Measurements from ENCODE around the gene CHD2. TPM values are rescaled to one million over a fixed set of nuclear protein-coding genes. Genes with fewer than 3 reads are reported as not detected.

Gene CHD2
- total RNA-seq, 1 experiment from 2014 or later, result 37.5 TPM

DNA sequence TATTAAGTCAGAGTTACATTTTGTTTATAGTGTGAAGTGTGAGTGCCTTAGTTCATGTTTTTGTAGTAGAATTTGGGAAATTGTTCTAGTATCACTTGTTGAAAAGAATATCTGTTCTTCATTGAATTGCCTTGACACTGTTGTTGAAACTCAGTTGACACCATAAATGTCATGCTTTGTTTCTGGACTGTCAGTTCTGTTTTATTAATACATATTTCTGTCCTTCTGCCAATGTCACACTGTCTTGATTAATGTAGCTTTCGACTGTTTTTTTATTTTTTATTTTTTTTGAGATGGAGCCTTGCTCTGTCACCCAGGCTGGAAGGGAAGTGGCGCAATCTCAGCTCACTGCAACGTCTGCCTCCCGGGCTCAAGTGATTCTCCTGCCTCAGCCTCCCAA lies 59.1 kb downstream of the CHD2 start:
- no peak for DNase-seq (ENCODE audit: low read depth)

DNA sequence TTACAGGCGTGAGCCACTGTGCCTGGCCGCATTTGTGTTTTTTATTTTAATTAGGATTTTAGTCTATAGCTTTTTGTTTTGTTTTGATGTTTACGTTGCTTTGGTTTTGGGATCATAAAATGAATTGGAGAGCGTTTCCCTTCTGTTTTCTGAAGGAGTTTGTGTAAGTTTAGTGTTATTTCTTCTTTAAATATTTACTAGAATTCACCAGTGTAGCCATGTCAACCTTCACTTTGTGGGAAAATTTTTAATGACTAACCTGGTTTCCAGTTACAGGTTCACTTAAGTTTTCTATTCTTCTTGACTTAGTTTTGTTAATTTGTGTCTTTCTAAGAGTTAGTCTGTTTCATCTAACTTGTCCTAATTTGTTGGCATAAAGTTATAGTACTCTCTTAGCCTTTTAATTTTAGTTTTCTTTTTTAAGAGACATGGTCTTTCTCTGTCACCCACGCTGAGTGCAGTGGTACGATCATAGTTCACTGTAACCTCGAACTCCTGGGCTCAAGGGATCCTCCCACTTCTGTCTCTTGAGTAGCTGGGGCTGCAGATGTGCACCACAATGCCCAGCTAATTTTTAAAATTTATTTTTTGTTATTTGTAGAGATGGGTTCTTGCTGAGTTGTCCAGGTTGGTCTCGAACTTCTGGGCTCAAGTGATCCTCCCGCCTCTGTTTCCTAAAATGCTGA lies 61.0 kb downstream of the CHD2 start:
- no peak for DNase-seq (ENCODE audit: low read depth)

DNA sequence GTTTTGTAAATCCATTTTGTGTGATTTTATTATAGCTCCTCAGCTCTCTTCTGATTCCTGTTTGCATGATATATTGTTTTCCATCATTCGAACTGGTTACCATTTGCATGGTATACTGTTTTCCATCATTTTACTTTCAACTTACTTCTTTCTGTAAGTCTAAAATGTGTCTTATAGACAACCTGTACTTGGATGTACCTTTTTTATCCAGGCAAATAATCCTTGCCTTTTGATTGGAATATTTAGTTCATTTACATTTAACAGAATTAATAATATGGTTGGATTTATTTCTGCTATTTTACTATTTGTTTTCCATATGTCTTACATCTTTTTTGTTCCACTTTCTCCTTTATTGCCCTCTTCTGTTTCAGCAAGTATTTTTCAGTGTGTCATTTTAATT lies 62.8 kb downstream of the CHD2 start:
- DNase-seq (ENCODE audit: low read depth), result no peak

DNA sequence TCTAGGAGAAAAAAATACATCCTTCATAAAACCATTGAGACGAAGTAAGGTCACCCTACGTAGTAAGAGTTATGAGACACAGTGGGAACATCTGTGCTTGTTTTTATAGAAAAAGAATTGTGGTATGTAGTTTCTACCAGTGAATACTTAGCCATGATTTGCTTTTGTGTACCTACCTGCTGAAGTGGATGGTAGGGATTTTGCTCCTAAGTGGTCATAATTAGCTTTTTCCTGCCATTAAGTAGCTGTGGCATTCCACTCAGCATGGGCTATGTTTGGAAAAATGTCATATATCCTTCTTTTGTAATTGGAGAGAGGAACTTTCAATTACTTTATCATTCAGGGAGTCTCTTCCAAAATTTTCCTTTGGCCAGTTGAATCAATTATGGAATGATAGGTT lies 63.7 kb downstream of the CHD2 start:
- DNase-seq (ENCODE audit: low read depth), result no peak

- peak; percentile 12 for DNase-seq (ENCODE audit: low read depth)
These were observed 69.0 kb downstream of the CHD2 start for GRCh38 chr15:92968926-92969651.

DNA sequence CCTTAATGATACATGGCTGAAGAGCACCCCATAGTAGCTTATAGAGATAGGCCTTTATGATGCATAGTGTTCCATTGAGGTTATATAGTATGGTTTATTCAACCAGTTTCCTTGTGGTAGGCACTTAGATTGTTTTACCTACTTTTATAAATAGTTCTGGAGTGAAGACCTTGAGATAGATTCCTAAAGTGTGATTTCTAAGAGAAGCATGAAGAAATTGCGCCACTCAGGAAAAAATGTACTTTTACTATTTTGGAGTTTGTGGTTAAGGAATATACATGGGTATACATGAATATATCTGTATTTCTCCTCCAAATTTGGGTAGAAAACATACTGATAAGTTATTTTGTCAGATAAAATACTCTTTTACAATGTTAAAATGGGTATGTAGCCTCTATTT lies 70.5 kb downstream of the CHD2 start:
- no peak for DNase-seq (ENCODE audit: low read depth)

DNA sequence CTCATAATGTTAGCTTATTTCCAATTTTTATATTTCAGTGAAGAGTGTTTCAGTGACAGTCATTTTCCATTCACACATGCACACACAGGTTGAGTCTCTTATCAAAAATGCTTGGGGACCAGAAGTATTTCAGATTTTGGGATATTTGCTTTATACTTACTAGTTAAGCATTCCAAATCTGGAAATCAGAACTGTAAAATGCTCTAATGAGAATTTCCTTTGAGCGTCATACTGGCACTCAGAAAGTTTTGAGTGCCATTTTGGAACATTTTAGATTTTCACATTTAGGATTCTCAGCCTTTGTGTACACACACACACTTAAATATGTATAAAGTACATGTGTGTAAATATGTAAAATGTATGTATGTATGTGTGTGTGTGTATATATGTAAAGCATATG lies 71.0 kb downstream of the CHD2 start:
- DNase-seq (ENCODE audit: low read depth), result no peak

- no peak for DNase-seq (ENCODE audit: low read depth)
These were observed 71.6 kb downstream of the CHD2 start for GRCh38 chr15:92971713-92972112.

- no peak for DNase-seq (ENCODE audit: low read depth)
These were observed 74.2 kb downstream of the CHD2 start for GRCh38 chr15:92974183-92974915.

GRCh38 chr15:92979011-92979701 lies 79.0 kb downstream of the CHD2 start:
- no peak for DNase-seq (ENCODE audit: low read depth)

DNA sequence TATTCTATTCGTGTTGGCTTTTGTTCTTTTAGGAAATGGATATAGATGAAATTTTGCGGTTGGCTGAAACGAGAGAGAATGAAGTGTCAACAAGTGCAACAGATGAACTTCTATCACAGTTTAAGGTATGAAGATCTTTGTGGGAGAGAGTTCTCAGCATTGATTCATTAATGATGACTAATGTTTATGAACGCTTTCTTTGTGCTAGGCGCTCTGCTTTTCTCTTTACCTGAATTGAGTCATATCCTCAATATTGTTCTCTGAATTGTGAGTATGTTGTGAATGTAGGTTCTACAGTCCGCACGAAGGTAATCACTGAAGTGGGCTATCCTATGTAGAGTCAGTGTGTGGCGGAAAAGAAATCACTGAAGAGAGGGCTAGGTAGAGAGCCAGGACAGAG lies 81.2 kb downstream of the CHD2 start:
- DNase-seq (ENCODE audit: low read depth), result no peak

DNA sequence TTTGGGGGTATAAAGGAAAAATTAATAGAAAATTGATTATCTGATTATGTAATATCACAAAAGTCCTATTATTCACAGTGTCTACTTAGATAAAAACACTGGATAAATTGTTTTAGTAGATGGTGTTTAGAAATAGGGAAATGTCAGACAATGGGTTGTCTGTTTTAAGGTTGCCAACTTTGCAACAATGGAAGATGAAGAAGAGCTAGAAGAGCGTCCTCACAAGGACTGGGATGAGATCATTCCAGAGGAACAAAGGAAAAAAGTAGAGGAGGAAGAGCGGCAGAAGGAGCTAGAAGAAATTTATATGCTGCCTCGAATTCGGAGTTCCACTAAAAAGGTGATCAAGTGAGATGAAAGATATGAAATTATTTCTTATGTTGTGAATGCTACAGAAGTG lies 84.0 kb downstream of the CHD2 start:
- DNase-seq (ENCODE audit: low read depth), result no peak

- DNase-seq (ENCODE audit: low read depth), result no peak
These were observed 89.3 kb downstream of the CHD2 start for GRCh38 chr15:92989470-92989869.

- DNase-seq (ENCODE audit: low read depth), result no peak
These were observed 89.9 kb downstream of the CHD2 start for GRCh38 chr15:92990031-92990430.

DNA sequence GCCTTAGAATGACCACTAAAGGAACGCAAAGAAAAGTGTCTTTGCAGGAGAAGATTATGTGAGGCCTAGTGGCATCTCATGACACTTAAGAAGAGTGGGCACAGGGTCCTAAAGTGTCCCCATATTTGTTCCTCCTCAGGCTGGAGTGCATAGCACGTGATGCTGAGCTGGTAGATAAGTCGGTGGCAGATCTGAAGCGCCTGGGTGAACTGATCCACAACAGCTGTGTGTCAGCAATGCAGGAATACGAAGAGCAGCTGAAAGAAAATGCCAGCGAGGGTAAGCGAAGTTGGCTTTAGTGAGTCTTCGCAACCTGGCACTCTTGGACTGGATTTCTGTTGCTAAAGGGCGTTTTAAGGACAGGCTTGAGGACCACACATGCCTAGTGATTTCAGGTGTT lies 92.6 kb downstream of the CHD2 start:
- no peak for DNase-seq (ENCODE audit: low read depth)

- DNase-seq (ENCODE audit: low read depth), result no peak
These were observed 97.7 kb downstream of the CHD2 start for GRCh38 chr15:92997821-92998220.

GRCh38 chr15:93001156-93001555 lies 101.0 kb downstream of the CHD2 start:
- no peak for DNase-seq (ENCODE audit: low read depth)

DNA sequence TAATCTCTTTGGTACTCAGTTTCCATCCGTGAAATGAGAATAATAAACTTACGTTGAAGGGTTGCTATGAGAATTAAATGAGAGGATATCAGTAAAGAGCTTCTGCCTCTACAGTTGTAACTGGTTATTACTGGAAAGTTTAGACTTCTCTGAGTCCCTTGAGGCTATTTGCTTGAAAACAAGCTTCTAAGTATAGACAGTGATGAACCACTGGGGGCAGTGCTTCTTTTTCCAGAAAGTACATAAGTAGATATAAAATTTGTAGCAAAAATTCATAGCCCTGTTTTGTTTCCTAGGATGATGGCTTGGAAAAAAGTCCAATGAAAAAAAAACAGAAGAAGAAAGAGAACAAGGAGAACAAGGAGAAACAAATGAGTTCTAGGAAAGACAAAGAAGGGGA lies 101.8 kb downstream of the CHD2 start:
- DNase-seq (ENCODE audit: low read depth), result peak; percentile 11

DNA sequence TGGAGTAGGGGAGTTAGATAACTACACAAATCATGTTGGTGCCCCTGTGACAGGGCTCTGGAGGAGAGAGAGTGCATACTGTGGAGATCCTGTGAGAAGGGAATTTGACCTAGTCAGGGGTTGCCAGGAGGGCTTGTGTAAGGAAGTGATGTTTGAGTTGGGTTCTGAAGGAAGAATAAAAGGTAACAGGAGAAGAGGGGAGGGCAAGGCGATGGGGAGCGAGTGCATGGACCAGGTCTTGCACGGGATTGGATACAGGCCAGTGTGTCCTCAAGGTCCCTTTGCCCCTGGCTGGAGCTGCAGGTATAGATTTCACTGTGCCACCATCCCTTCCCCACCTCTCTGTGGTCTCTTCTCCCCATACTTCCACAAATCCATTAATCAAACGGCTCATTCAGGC lies 105.0 kb downstream of the CHD2 start:
- no peak for DNase-seq (ENCODE audit: low read depth)

DNA sequence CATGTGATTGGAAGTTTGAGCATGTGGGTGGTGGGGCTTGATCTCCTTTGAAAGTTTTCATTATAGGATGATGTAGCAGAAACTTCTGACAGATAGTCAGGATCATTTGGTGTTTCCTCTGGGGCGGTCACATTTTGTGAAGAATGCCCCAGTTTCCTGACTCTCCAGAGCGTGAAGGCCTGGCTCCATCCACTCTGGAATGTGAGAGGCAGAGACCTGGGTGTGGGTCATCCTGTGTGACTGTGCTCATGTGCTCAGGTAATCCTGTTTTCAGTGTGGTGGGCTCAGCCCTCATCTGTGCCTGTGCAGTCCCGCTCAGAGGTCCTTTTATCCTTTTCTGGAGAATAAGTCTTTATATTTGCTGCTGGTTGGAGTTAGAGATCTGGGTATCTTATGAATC lies 107.9 kb downstream of the CHD2 start:
- DNase-seq (ENCODE audit: low read depth), result no peak

- no peak for DNase-seq (ENCODE audit: low read depth)
These were observed 112.7 kb downstream of the CHD2 start for GRCh38 chr15:93012786-93013185.

DNA sequence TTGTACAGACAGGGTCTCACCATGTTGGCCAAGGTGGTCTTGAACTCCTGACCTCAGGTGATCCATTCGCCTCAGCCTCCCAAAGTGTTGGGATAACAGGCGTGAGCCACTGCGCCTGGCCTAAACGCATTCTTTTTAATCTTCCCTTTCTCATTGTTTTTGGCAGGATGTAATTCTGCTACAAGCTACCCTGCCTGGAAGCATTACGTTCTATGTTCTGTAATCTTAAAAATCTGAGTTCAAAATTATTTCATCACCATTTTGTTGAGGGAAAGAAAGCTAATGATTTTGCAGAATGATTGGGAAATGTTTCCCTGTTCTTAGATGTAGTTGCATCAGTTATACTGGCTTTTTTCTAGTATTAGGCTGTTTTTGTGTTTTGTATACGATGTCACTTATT lies 117.4 kb downstream of the CHD2 start:
- DNase-seq (ENCODE audit: low read depth), result no peak
